ES-I3 (cell line): ENCODE measurements around the gene TMEM134.

Experiments
- H3K36me3 ChIP-seq: 2 replicates; pipeline ENCODE4 v1.6.1; 2013; ENCODE audit warnings: mild to moderate bottlenecking, low read length, control low read depth, moderate library complexity; ENCODE audit not compliant: insufficient read depth
- H3K4me1 ChIP-seq: 2 replicates; pipeline ENCODE4 v1.6.1; 2013; ENCODE audit warnings: mild to moderate bottlenecking, control low read depth, low read length; ENCODE audit not compliant: insufficient read depth
- H3K9ac ChIP-seq: 2 replicates; pipeline ENCODE4 v1.6.1; 2013; ENCODE audit warnings: low read depth, mild to moderate bottlenecking, low read length, moderate library complexity
- H3K9me3 ChIP-seq: 2 replicates; pipeline ENCODE4 v1.6.1; 2013; ENCODE audit warnings: mild to moderate bottlenecking, low read length, moderate library complexity; ENCODE audit not compliant: control insufficient read depth, insufficient read depth

TMEM134 gene

GRCh38 chr11:67465189-67465510 lies 3.9 kb downstream of the TMEM134 start:
- H3K4me1 ChIP-seq = peaks cover 3% of the 10 kb centered on the region
- H3K9me3 ChIP-seq = no peaks in the 10 kb centered on the region
- no peaks in the 10 kb centered on the region for H3K36me3 ChIP-seq
- H3K9ac ChIP-seq = peak overlapping the region; percentile 42

GRCh38 chr11:67464411-67465188 lies 4.5 kb downstream of the TMEM134 start:
- peaks cover 3% of the 10 kb centered on the region for H3K4me1 ChIP-seq
- H3K9ac ChIP-seq = peak overlapping the region; percentile 61
- no peaks in the 10 kb centered on the region for H3K36me3 ChIP-seq
- H3K9me3 ChIP-seq = no peaks in the 10 kb centered on the region

- Histone ChIP-seq H3K36me3 (no peaks in the 10 kb centered on the region), H3K9ac (peak overlapping the region; percentile 61; the same call in 1 of the 2 replicates), H3K9me3 (no peaks in the 10 kb centered on the region), H3K4me1 (peaks cover 3% of the 10 kb centered on the region)
Observed at GRCh38 chr11:67463680-67464410, 5.2 kb downstream of the TMEM134 start.

GRCh38 chr11:67463186-67463585 lies 5.9 kb downstream of the TMEM134 start:
- Histone ChIP-seq H3K9me3 (no peaks in the 10 kb centered on the region), H3K4me1 (peaks cover 3% of the 10 kb centered on the region), H3K36me3 (no peaks in the 10 kb centered on the region), H3K9ac (no peak overlapping the region)

GRCh38 chr11:67458266-67458665 lies 10.8 kb downstream of the TMEM134 start:
- H3K9ac ChIP-seq = no peak overlapping the region
- no peaks in the 10 kb centered on the region for H3K9me3 ChIP-seq
- no peaks in the 10 kb centered on the region; the same call in 1 of the 2 replicates for H3K4me1 ChIP-seq
- H3K36me3 ChIP-seq = no peaks in the 10 kb centered on the region

GRCh38 chr11:67457453-67457852 lies 11.6 kb downstream of the TMEM134 start:
- Histone ChIP-seq H3K9me3 (no peaks in the 10 kb centered on the region), H3K36me3 (no peaks in the 10 kb centered on the region), H3K4me1 (no peaks in the 10 kb centered on the region), H3K9ac (no peak overlapping the region)

- Histone ChIP-seq H3K9ac (no peak overlapping the region), H3K9me3 (no peaks in the 10 kb centered on the region), H3K36me3 (no peaks in the 10 kb centered on the region), H3K4me1 (no peaks in the 10 kb centered on the region)
Observed at GRCh38 chr11:67456068-67456705, 12.9 kb downstream of the TMEM134 start.

GRCh38 chr11:67455054-67455453 lies 14.0 kb downstream of the TMEM134 start, which contains the start of gene CABP4:
TSS of gene CABP4 (plus strand) at chr11:67455354. CDS start at chr11:67455424, 70 bp downstream.
- no peaks in the 10 kb centered on the region for H3K4me1 ChIP-seq

GRCh38 chr11:67453816-67454732 lies 15.0 kb downstream of the TMEM134 start:
- Histone ChIP-seq H3K9me3 (no peaks in the 10 kb centered on the region), H3K36me3 (no peaks in the 10 kb centered on the region), H3K9ac (no peak overlapping the region), H3K4me1 (no peaks in the 10 kb centered on the region)

More at GRCh38 chr11:67455054-67455453, 14.0 kb downstream of the TMEM134 start, which contains the start of gene CABP4:
- no peaks in the 10 kb centered on the region for H3K36me3 ChIP-seq
- H3K9ac ChIP-seq = no peak within 1 kb of the TSS
- no peaks in the 10 kb centered on the region for H3K9me3 ChIP-seq

- Histone ChIP-seq H3K9ac (no peak within 1 kb of the TSS), H3K4me1 (no peaks in the 10 kb centered on the region), H3K9me3 (no peaks in the 10 kb centered on the region), H3K36me3 (no peaks in the 10 kb centered on the region)
Observed at GRCh38 chr11:67452141-67452952, 16.7 kb downstream of the TMEM134 start, which contains the start of gene GPR152. TSS of gene GPR152 (minus strand) at chr11:67452729. CDS start at chr11:67452724, 5 bp downstream.

GRCh38 chr11:67451658-67451976 lies 17.4 kb downstream of the TMEM134 start:
- H3K9ac ChIP-seq = no peak overlapping the region
- no peaks in the 10 kb centered on the region for H3K36me3 ChIP-seq
- no peaks in the 10 kb centered on the region for H3K4me1 ChIP-seq
- no peaks in the 10 kb centered on the region for H3K9me3 ChIP-seq

- H3K9me3 ChIP-seq = no peaks in the 10 kb centered on the region
- H3K4me1 ChIP-seq = no peaks in the 10 kb centered on the region
- no peak overlapping the region for H3K9ac ChIP-seq
- no peaks in the 10 kb centered on the region for H3K36me3 ChIP-seq
Observed at GRCh38 chr11:67450796-67451657, 18.0 kb downstream of the TMEM134 start.
